Subcutaneous adipose tissue (tissue), 4 donors: ENCODE data around the gene PSMD4. TPM values are rescaled to one million over a fixed set of nuclear protein-coding genes. Genes with fewer than 3 reads are reported as not detected.

Experiments
- CTCF ChIP-seq: fragments of 450-650 bp; IDR thresholded peaks from one replicate; pipeline ENCODE4 v1.5.1; 2016; ENCODE audit warnings: low read depth, mild to moderate bottlenecking, control low read depth, antibody characterized with exemption, moderate library complexity
- total RNA-seq, 4 donors: library from RNA; depleted of rRNA; stranded (reverse); fragments of >200 nt; gene quantifications; one replicate each; pipeline ENCODE4 v1.1.0, GENCODE V29; 2016

PSMD4 gene
- total RNA-seq, 4 donors from 2014 or later = 113 to 200 (median 160) TPM

GRCh38 chr1:151293093-151293492 is 38.6 kb downstream of the PSMD4 start:
- no peak for TF ChIP-seq CTCF

- TF ChIP-seq CTCF = no peak
These were observed 40.4 kb downstream of the PSMD4 start for GRCh38 chr1:151294742-151295462.

GRCh38 chr1:151309811-151310323 is 55.3 kb downstream of the PSMD4 start:
- TF ChIP-seq CTCF = no peak

GRCh38 chr1:151311011-151311410 is 56.5 kb downstream of the PSMD4 start:
- TF ChIP-seq CTCF = no peak

GRCh38 chr1:151311589-151312331 is 57.2 kb downstream of the PSMD4 start:
- TF ChIP-seq CTCF = no peak

- TF ChIP-seq CTCF = no peak
These were observed 57.9 kb downstream of the PSMD4 start for GRCh38 chr1:151312411-151312810.

- no peak for TF ChIP-seq CTCF
These were observed 58.3 kb downstream of the PSMD4 start for GRCh38 chr1:151312826-151313225.
